H1 (cell line): ENCODE results near the gene PRPS1. TPM values are rescaled to one million over a fixed set of nuclear protein-coding genes. Genes with fewer than 3 reads are reported as not detected.

ENCODE experiments used
- HDAC2 ChIP-seq, 2 experiments: fragments of 300-600 bp in 1 of 2; sonication (generic) in 1 of 2; IDR thresholded peaks; 2 replicates each; pipeline ENCODE4 v1.6.1; 2011 to 2012; ENCODE audit warnings: low read depth in 2 of 2, low read length in 2 of 2, mild to moderate bottlenecking in 2 of 2, moderate library complexity in 2 of 2, borderline replicate concordance in 1 of 2, inconsistent platforms in 1 of 2
- ZNF274 ChIP-seq: IDR thresholded peaks from 2 replicates; pipeline ENCODE4 v1.7.0; 2012; ENCODE audit warnings: low read length, borderline replicate concordance; ENCODE audit errors: extremely low read depth
- polyA plus RNA-seq, 7 experiments: library from polyadenylated mRNA; depleted of rRNA in 3 of 7; stranded (reverse) in 5 of 7; unstranded in 2 of 7; fragments of >200 nt in 5 of 7; fragments of 200-250 nt in 2 of 7; gene quantifications; 1 replicate in 5 of 7; 2 replicates in 1 of 7; 4 replicates in 1 of 7; pipeline versions ENCODE4 v1.2.1 to v1.2.3, GENCODE V29; 2011 to 2013; ENCODE audit warnings: missing spikeins in 2 of 7, mixed read lengths in 2 of 7
- total RNA-seq: library from RNA; stranded (reverse); fragmentation: NEBNext Ultra II Directional; extraction: Animal tissue kit (Norgen Biotek cat#: 25700); gene quantifications from 2 replicates; pipeline ENCODE4 v1.2.1, GENCODE V29; 2021

The PRPS1 gene
- total and polyA plus RNA-seq, 2 of the 8 experiments (the other 6 are each of a cell fraction or from before 2014, with no cell fraction given) = 90.1 to 110 TPM

DNA sequence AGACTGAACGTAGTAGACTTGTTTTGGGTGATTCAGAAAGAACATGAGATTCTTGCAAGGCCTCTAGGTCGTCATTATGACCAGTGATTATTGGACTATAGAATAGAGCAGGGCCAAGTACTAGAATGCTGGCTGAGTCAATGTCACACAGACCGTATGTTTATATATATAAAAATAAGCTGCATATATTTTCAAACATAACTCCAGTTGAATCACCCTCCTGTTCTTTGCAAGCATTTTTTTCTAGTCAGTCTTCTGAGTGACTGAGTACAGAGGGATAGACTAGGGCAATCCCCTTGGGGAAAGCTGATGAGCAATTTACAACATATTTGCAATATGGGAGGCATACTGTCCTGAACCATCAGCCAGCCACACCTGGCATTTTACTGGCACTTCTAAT lies 48.4 kb upstream of the PRPS1 start (continued):
- TF ChIP-seq HDAC2 (IDR thresholded peaks at IDR 0.05; ENCODE audit: borderline replicate concordance in 1 of 2, low read depth in 2 of 2, low read length in 2 of 2) (no peak), ZNF274 (no peak)
